ENCODE measurements around the gene PPP6R3. TPM values are rescaled to one million over a fixed set of nuclear protein-coding genes. Genes with fewer than 3 reads are reported as not detected.

PPP6R3 gene
- total RNA-seq, 1 experiment from 2014 or later, result 163 TPM

GRCh38 chr11:68497761-68498160 is 37.2 kb downstream of the PPP6R3 start:
- no peak overlapping the region for H3K27ac ChIP-seq (ENCODE audit: low read length)
- CTCF ChIA-PET, result no interaction called here
- intact Hi-C loops (cut with micrococcal nuclease; ENCODE audit: unreplicated experiment) (no loop called here), in situ Hi-C loops (cut with HindIII; ENCODE audit: low pct_unique_long_range_greater_than_20kb, low sequenced_read_pairs) (no loop called here)
- H3K9me3 ChIP-seq (ENCODE audit: control insufficient read depth, insufficient read depth, low read depth, low read length), result no peaks in the 10 kb centered on the region
- ATAC-seq (no peak), DNase-seq (ENCODE audit: low read depth, low spot score) (no peak)
- H3K27me3 ChIP-seq (ENCODE audit: control insufficient read depth, insufficient read depth, low read length), result no peaks in the 10 kb centered on the region
- no TSS peak for BruUV-seq (replicated peaks)
- H3K36me3 ChIP-seq (ENCODE audit: control insufficient read depth, insufficient read depth, low read length), result no peaks in the 10 kb centered on the region
- H3K4me1 ChIP-seq (ENCODE audit: control insufficient read depth, insufficient read depth, low read length), result peaks cover 21% of the 10 kb centered on the region
- TF ChIP-seq TCF7L2 (IDR thresholded peaks at IDR 0.05; ENCODE audit: low read depth, low read length), result no peak
- TF ChIP-seq REST (IDR thresholded peaks at IDR 0.05; ENCODE audit: insufficient read depth in 1 of 2, low read depth in 2 of 2, low read length in 1 of 2), result no peak
- no peak for TF ChIP-seq SIN3A (IDR thresholded peaks at IDR 0.05; ENCODE audit: borderline replicate concordance, insufficient read depth, low read depth, low read length)
- no peak for TF ChIP-seq POLR2AphosphoS5 (IDR thresholded peaks at IDR 0.05; ENCODE audit: low read depth, low read length)
- TF ChIP-seq CTCF (IDR thresholded peaks at IDR 0.05), result no peak
- POLR2A ChIA-PET, result no interaction called here
- H3K4me3 ChIP-seq (ENCODE audit: low read depth in 2 of 2, low read length in 2 of 2), result no peak overlapping the region

- no peak overlapping the region for H3K27ac ChIP-seq (ENCODE audit: low read length)
- peaks cover 25% of the 10 kb centered on the region for H3K4me1 ChIP-seq (ENCODE audit: control insufficient read depth, insufficient read depth, low read length)
- ChIA-PET CTCF (no interaction called here), POLR2A (no interaction called here)
- no TSS peak for BruUV-seq (replicated peaks)
- no peaks in the 10 kb centered on the region for H3K9me3 ChIP-seq (ENCODE audit: control insufficient read depth, insufficient read depth, low read depth, low read length)
- ATAC-seq (no peak), DNase-seq (ENCODE audit: low read depth, low spot score) (no peak)
- no peaks in the 10 kb centered on the region for H3K27me3 ChIP-seq (ENCODE audit: control insufficient read depth, insufficient read depth, low read length)
- no peak for TF ChIP-seq POLR2AphosphoS5 (IDR thresholded peaks at IDR 0.05; ENCODE audit: low read depth, low read length)
- TF ChIP-seq CTCF (IDR thresholded peaks at IDR 0.05), result no peak
- TF ChIP-seq REST (IDR thresholded peaks at IDR 0.05; ENCODE audit: insufficient read depth in 1 of 2, low read depth in 2 of 2, low read length in 1 of 2), result no peak
- no peak for TF ChIP-seq TCF7L2 (IDR thresholded peaks at IDR 0.05; ENCODE audit: low read depth, low read length)
- no peak for TF ChIP-seq SIN3A (IDR thresholded peaks at IDR 0.05; ENCODE audit: borderline replicate concordance, insufficient read depth, low read depth, low read length)
- in situ Hi-C loops (cut with HindIII; ENCODE audit: low pct_unique_long_range_greater_than_20kb, low sequenced_read_pairs) (no loop called here), intact Hi-C loops (cut with micrococcal nuclease; ENCODE audit: unreplicated experiment) (no loop called here)
- no peaks in the 10 kb centered on the region for H3K36me3 ChIP-seq (ENCODE audit: control insufficient read depth, insufficient read depth, low read length)
- H3K4me3 ChIP-seq (ENCODE audit: low read depth in 2 of 2, low read length in 2 of 2), result no peak overlapping the region
Measured at GRCh38 chr11:68498321-68498720, 37.8 kb downstream of the PPP6R3 start.

All from Panc1 (cell line).